Breast epithelium (tissue), 4 donors: ENCODE results near the gene EMC10. TPM values are rescaled to one million over a fixed set of nuclear protein-coding genes. Genes with fewer than 3 reads are reported as not detected.
A peak's percentile ranks its signal among the peaks of the same experiment; 100 is the strongest.

Experiments used
- DNase-seq, 2 donors: peaks; one replicate each; pipeline ENCODE4 v3.0.0-alpha.2; 2019; ENCODE audit warnings: low spot score in 2 of 2
- H3K27ac ChIP-seq, 2 donors: fragments of 200-600 bp; sonication (generic) in 1 of 2; one replicate each; pipeline ENCODE4 v1.5.1; 2016 to 2019; ENCODE audit warnings: mild to moderate bottlenecking in 1 of 2
- H3K27me3 ChIP-seq, 2 donors: fragments of 200-600 bp; sonication (generic) in 1 of 2; one replicate each; pipeline versions ENCODE4 v1.5.1 to v1.6.0; 2017 to 2019; ENCODE audit warnings: control low read depth in 1 of 2, mild to moderate bottlenecking in 1 of 2
- H3K36me3 ChIP-seq: fragments of 200-600 bp; one replicate; pipeline ENCODE4 v1.5.1; 2019
- H3K4me1 ChIP-seq, 2 donors: fragments of 200-600 bp; sonication (generic); one replicate each; pipeline ENCODE4 v1.5.1; 2016 to 2019; ENCODE audit warnings: control low read depth in 1 of 2
- H3K4me3 ChIP-seq, 3 donors: fragments of 200-600 bp; sonication (generic); 1 replicate in 2 of 3; 2 replicates in 1 of 3; pipeline ENCODE4 v1.5.1; 2016 to 2019; ENCODE audit warnings: mild to moderate bottlenecking in 3 of 3, moderate library complexity in 2 of 3
- H3K9me3 ChIP-seq, 2 donors: fragments of 200-600 bp; sonication (generic) in 1 of 2; one replicate each; pipeline ENCODE4 v1.5.1; 2016 to 2019; ENCODE audit warnings: control low read depth in 1 of 2
- CTCF ChIP-seq, 3 donors: fragments of 450-650 bp; IDR thresholded peaks; one replicate each; pipeline ENCODE4 v1.5.1; 2016 to 2017; ENCODE audit warnings: antibody characterized with exemption in 3 of 3, mild to moderate bottlenecking in 3 of 3, moderate library complexity in 3 of 3
- POLR2A ChIP-seq: fragments of 450-650 bp; IDR thresholded peaks from one replicate; pipeline ENCODE4 v1.6.1; 2016; ENCODE audit warnings: antibody characterized with exemption, mild to moderate bottlenecking, moderate library complexity
- POLR2AphosphoS5 ChIP-seq, 3 donors: sonication (generic); formaldehyde crosslinking; IDR thresholded peaks; one replicate each; pipeline ENCODE4 v1.6.1; 2017; ENCODE audit warnings: antibody characterized with exemption in 3 of 3
- intact Hi-C: fragments of 100-400 bp; cut with DNase I; formaldehyde crosslinking; loops from one replicate; pipeline ENCODE4 v1.15.1; 2023; ENCODE audit warnings: low total_unique reads
- total RNA-seq, 3 donors: library from RNA; depleted of rRNA; stranded (reverse); fragments of >200 nt; gene quantifications; one replicate each; pipeline ENCODE4 v1.1.0, GENCODE V29; 2016

The EMC10 gene
- total RNA-seq, 3 donors from 2014 or later, result 38.0 to 78.2 (median 64.6) TPM

- H3K4me1 ChIP-seq, result peaks cover 7% of the 10 kb centered on the region in 2 donors
- no peak overlapping the region for H3K4me3 ChIP-seq
- no peak overlapping the region for H3K27ac ChIP-seq
- no peaks in the 10 kb centered on the region for H3K9me3 ChIP-seq
- H3K27me3 ChIP-seq, result no peaks in the 10 kb centered on the region
- no peak for DNase-seq
- TF ChIP-seq POLR2AphosphoS5 (IDR thresholded peaks at IDR 0.05) (no peak), CTCF (IDR thresholded peaks at IDR 0.05) (no peak), POLR2A (no peak)
- intact Hi-C loops, result no loop called here
- H3K36me3 ChIP-seq, result no peaks in the 10 kb centered on the region
These were observed 31.1 kb downstream of the EMC10 start for GRCh38 chr19:50507376-50507775.

- no peak overlapping the region for H3K4me3 ChIP-seq
- no peak for DNase-seq
- H3K9me3 ChIP-seq, result no peaks in the 10 kb centered on the region
- no peak overlapping the region for H3K27ac ChIP-seq
- H3K36me3 ChIP-seq, result no peaks in the 10 kb centered on the region
- H3K27me3 ChIP-seq, result peaks cover 0 to under 1% of the 10 kb centered on the region in 2 donors
- H3K4me1 ChIP-seq, result peaks cover 7% of the 10 kb centered on the region in 2 donors
- TF ChIP-seq CTCF (IDR thresholded peaks at IDR 0.05) (no peak), POLR2AphosphoS5 (IDR thresholded peaks at IDR 0.05) (no peak), POLR2A (no peak)
- intact Hi-C loops, result no loop called here
These were observed 32.5 kb downstream of the EMC10 start for GRCh38 chr19:50508843-50509190.

- Histone ChIP-seq H3K27me3 (peaks cover 0 to 6% of the 10 kb centered on the region in 2 donors), H3K4me3 (no peak overlapping the region), H3K9me3 (no peaks in the 10 kb centered on the region), H3K27ac (no peak overlapping the region), H3K36me3 (no peaks in the 10 kb centered on the region), H3K4me1 (peaks cover 7% of the 10 kb centered on the region in 2 donors)
- DNase-seq, result no peak
- intact Hi-C loops, result no loop called here
- TF ChIP-seq POLR2A, result no peak
- TF ChIP-seq CTCF (IDR thresholded peaks at IDR 0.05), result no peak
These were observed 33.1 kb downstream of the EMC10 start for GRCh38 chr19:50509366-50509765.

- no peaks in the 10 kb centered on the region for H3K36me3 ChIP-seq
- TF ChIP-seq POLR2AphosphoS5 (IDR thresholded peaks at IDR 0.05) (no peak), CTCF (IDR thresholded peaks at IDR 0.05) (no peak), POLR2A (no peak)
- H3K27me3 ChIP-seq, result peaks cover 0 to 14% of the 10 kb centered on the region in 2 donors
- H3K9me3 ChIP-seq, result no peaks in the 10 kb centered on the region
- intact Hi-C loops, result no loop called here
- DNase-seq, result no peak
- H3K27ac ChIP-seq, result peak overlapping the region; percentile 87 to 89
- H3K4me1 ChIP-seq, result peaks cover 7% of the 10 kb centered on the region in 2 donors
- H3K4me3 ChIP-seq, result peak overlapping the region; percentile 76 to 92 (median 81)
These were observed 33.9 kb downstream of the EMC10 start for GRCh38 chr19:50510121-50510670.

- Histone ChIP-seq H3K4me1 (peaks cover 7% of the 10 kb centered on the region in 2 donors), H3K4me3 (peak overlapping the region; percentile 76 to 92 (median 81)), H3K27me3 (peaks cover 0 to 18% of the 10 kb centered on the region in 2 donors), H3K9me3 (no peaks in the 10 kb centered on the region), H3K27ac (peak overlapping the region; percentile 87 to 89), H3K36me3 (no peaks in the 10 kb centered on the region)
- TF ChIP-seq POLR2AphosphoS5 (IDR thresholded peaks at IDR 0.05) (no peak), CTCF (IDR thresholded peaks at IDR 0.05) (no peak), POLR2A (no peak)
- no peak for DNase-seq
- intact Hi-C loops, result no loop called here
These were observed 34.4 kb downstream of the EMC10 start for GRCh38 chr19:50510700-50511068.
